K562 (cell line): ENCODE measurements around the gene AGO4. TPM values are rescaled to one million over a fixed set of nuclear protein-coding genes. Genes with fewer than 3 reads are reported as not detected.

Experiments
- CBX1 ChIP-seq: sonication (generic); IDR thresholded peaks from 2 replicates; pipeline ENCODE4 v1.6.1; 2016; ENCODE audit warnings: antibody characterized with exemption, low read depth, mild to moderate bottlenecking
- CREB1 ChIP-seq, 2 experiments: sonication (generic) in 1 of 2; formaldehyde crosslinking in 1 of 2; IDR thresholded peaks; 2 replicates each; pipeline versions ENCODE4 v1.6.1 to v1.8.0; 2012 to 2022; ENCODE audit warnings: inconsistent platforms in 1 of 2, mild to moderate bottlenecking in 1 of 2, missing genetic modification reagents in 1 of 2, moderate library complexity in 1 of 2
- CREM ChIP-seq: IDR thresholded peaks from 2 replicates; pipeline ENCODE4 v1.6.1; 2014; ENCODE audit warnings: antibody characterized with exemption, low read depth
- CTBP1 ChIP-seq: fragments of 450-650 bp; IDR thresholded peaks from 2 replicates; pipeline ENCODE4 v1.6.1; 2016; ENCODE audit warnings: borderline replicate concordance
- DPF2 ChIP-seq: fragments of 450-650 bp; IDR thresholded peaks from 2 replicates; pipeline ENCODE4 v1.6.1; 2016
- ETV1 ChIP-seq: fragments of 450-650 bp; conservative IDR thresholded peaks from 2 replicates; pipeline ENCODE4 v1.6.1; 2016; ENCODE audit warnings: missing genetic modification characterization, control low read depth, low read depth, missing compliant biosample characterization
- GATAD2B ChIP-seq: fragments of 450-650 bp; IDR thresholded peaks from 2 replicates; pipeline ENCODE4 v1.6.1; 2017; ENCODE audit warnings: mild to moderate bottlenecking, borderline replicate concordance
- HDAC1 ChIP-seq, 2 experiments: fragments of 450-650 bp; IDR thresholded peaks; 2 replicates each; pipeline ENCODE4 v1.6.1; 2016 to 2017; ENCODE audit warnings: inconsistent platforms in 1 of 2, mild to moderate bottlenecking in 1 of 2, moderate library complexity in 1 of 2
- JUN ChIP-seq, 2 experiments: sonication (generic) in 1 of 2; formaldehyde crosslinking in 1 of 2; IDR thresholded peaks; 2 replicates each; pipeline versions ENCODE4 v1.6.1 to v1.8.0; 2012 to 2022; ENCODE audit warnings: borderline replicate concordance in 2 of 2, mild to moderate bottlenecking in 2 of 2, improper control_type of control experiment in 1 of 2, low read depth in 1 of 2, low read length in 1 of 2, missing genetic modification reagents in 1 of 2
- MAZ ChIP-seq, 2 experiments: fragments of 450-650 bp in 1 of 2; sonication (generic) in 1 of 2; formaldehyde crosslinking; IDR thresholded peaks in 1 of 2; conservative IDR thresholded peaks in 1 of 2; 2 replicates each; pipeline versions ENCODE4 v1.4.0 to v1.5.0; 2020; ENCODE audit warnings: mild to moderate bottlenecking in 1 of 2, missing genetic modification reagents in 1 of 2
- NONO ChIP-seq, 2 experiments: fragments of 200-400 bp in 1 of 2; fragments of 450-650 bp in 1 of 2; formaldehyde crosslinking in 1 of 2; IDR thresholded peaks; 2 replicates each; pipeline ENCODE4 v1.6.1; 2017; ENCODE audit warnings: low read depth in 2 of 2, mild to moderate bottlenecking in 2 of 2, moderate library complexity in 2 of 2, low read length in 1 of 2
- PKNOX1 ChIP-seq: fragments of 450-650 bp; IDR thresholded peaks from 2 replicates; pipeline ENCODE4 v1.6.1; 2016
- SIX5 ChIP-seq, 2 experiments: IDR thresholded peaks; 2 replicates each; pipeline ENCODE4 v1.6.1; 2011; ENCODE audit warnings: low read length in 2 of 2, borderline replicate concordance in 1 of 2, low read depth in 1 of 2, mild to moderate bottlenecking in 1 of 2, moderate library complexity in 1 of 2; ENCODE audit not compliant: insufficient read depth in 1 of 2
- SMAD4 ChIP-seq: fragments of 250-450 bp; sonication (Bioruptor Pico); conservative IDR thresholded peaks from 2 replicates; pipeline ENCODE4 v1.8.0; 2021; ENCODE audit warnings: inconsistent platforms, mild to moderate bottlenecking, moderate library complexity
- UBTF ChIP-seq, 2 experiments: IDR thresholded peaks; 2 replicates each; pipeline ENCODE4 v1.6.1; 2012; ENCODE audit warnings: improper control_type of control experiment in 2 of 2, low read depth in 2 of 2, low read length in 2 of 2, borderline replicate concordance in 1 of 2
- ZNF282 ChIP-seq: sonication (generic); formaldehyde crosslinking; IDR thresholded peaks from 2 replicates; pipeline ENCODE4 v1.8.1; 2023; ENCODE audit warnings: missing genetic modification reagents
- ZNF57 ChIP-seq: fragments of 450-650 bp; formaldehyde crosslinking; IDR thresholded peaks from 2 replicates; pipeline ENCODE4 v1.4.0; 2020; ENCODE audit warnings: mild to moderate bottlenecking, moderate library complexity
- ZNF644 ChIP-seq: fragments of 200-800 bp; sonication (Bioruptor generic); IDR thresholded peaks from 2 replicates; pipeline ENCODE4 v1.6.1; 2016; ENCODE audit warnings: low read depth, missing genetic modification characterization, missing compliant biosample characterization
- ZNF76 ChIP-seq: fragments of 250-450 bp; sonication (Bioruptor Pico); IDR thresholded peaks from 2 replicates; pipeline ENCODE4 v1.4.0; 2020; ENCODE audit warnings: mild to moderate bottlenecking, moderate library complexity, borderline replicate concordance
- polyA plus RNA-seq, 8 experiments: library from polyadenylated mRNA; depleted of rRNA in 4 of 8; stranded (reverse) in 5 of 8; unstranded in 3 of 8; fragments of >200 nt; fragmentation: Nextera tagmentation in 2 of 8; fragmentation: Illumina TruSeq in 1 of 8; extraction: Ambion mirVana in 2 of 8; extraction: Trizol in 1 of 8; gene quantifications; 2 replicates each; pipeline versions ENCODE4 v1.2.1 to v1.2.3, GENCODE V29; 2011 to 2014; ENCODE audit warnings: inconsistent platforms in 1 of 8, missing spikeins in 1 of 8
- total RNA-seq, 7 experiments: library from RNA; depleted of rRNA in 6 of 7; stranded (reverse); fragments of >200 nt in 6 of 7; fragmentation: Illumina TruSeq in 2 of 7; extraction: Trizol in 2 of 7; gene quantifications; 2 replicates each; pipeline versions ENCODE4 v1.2.1 to v1.2.3, GENCODE V29; 2011 to 2021; ENCODE audit warnings: low replicate concordance in 1 of 7
- TF ChIP-seq, protein P1 (sequence below): fragments of 250-450 bp; sonication (Bioruptor Pico); IDR thresholded peaks from 2 replicates; pipeline ENCODE4 v1.8.0; 2022; ENCODE audit warnings: moderate library complexity, mild to moderate bottlenecking, inconsistent platforms
- TF ChIP-seq, protein P2 (sequence below): fragments of 200-800 bp; sonication (Bioruptor generic); IDR thresholded peaks from 2 replicates; pipeline ENCODE4 v1.6.1; 2017; ENCODE audit warnings: missing genetic modification characterization, missing compliant biosample characterization

The AGO4 gene
- total and polyA plus RNA-seq, 9 of the 15 experiments (the other 6 are each of a cell fraction or from before 2014, with no cell fraction given): 1.3 to 10.5 (median 6.5) TPM

- TF ChIP-seq MAZ (CRISPR knock-in tag; conservative IDR thresholded peaks at IDR 0.05 in 1 of 2, IDR thresholded peaks at IDR 0.05 in 1 of 2): peak in 1 of 2 experiments; percentile 59; a peak in 2 of 4 replicates
- no peak for TF ChIP-seq ETV1 (tag)
- no peak for TF ChIP-seq ZNF282 (CRISPR knock-in tag)
- no peak for TF ChIP-seq NONO (IDR thresholded peaks at IDR 0.05; ENCODE audit: low read depth in 2 of 2, low read length in 1 of 2)
- TF ChIP-seq HDAC1 (IDR thresholded peaks at IDR 0.05): peak in 1 of 2 experiments; percentile 58; a peak in 1 of 4 replicates
- TF ChIP-seq ZNF76 (CRISPR knock-in tag): no peak
- peak; percentile 78; the same call in 1 of the 2 replicates for TF ChIP-seq ZNF644 (tag)
- TF ChIP-seq CTBP1: peak; percentile 69; the same call in 1 of the 2 replicates
- TF ChIP-seq GATAD2B: peak; percentile 73
- TF ChIP-seq PKNOX1: peak; percentile 61; the same call in 1 of the 2 replicates
- no peak for TF ChIP-seq JUN (IDR thresholded peaks at IDR 0.05; ENCODE audit: borderline replicate concordance, low read depth, low read length)
- TF ChIP-seq JUN (CRISPR knock-in tag; IDR thresholded peaks at IDR 0.05; ENCODE audit: borderline replicate concordance): no peak
- TF ChIP-seq ZNF57: no peak
- TF ChIP-seq CREM: no peak
- TF ChIP-seq DPF2: peak; percentile 33; the same call in 1 of the 2 replicates
- peak; percentile 90 for TF ChIP-seq SMAD4 (CRISPR knock-in tag)
- no peak for TF ChIP-seq SIX5 (IDR thresholded peaks at IDR 0.05; ENCODE audit: borderline replicate concordance in 1 of 2, insufficient read depth in 1 of 2, low read depth in 1 of 2, low read length in 2 of 2)
- TF ChIP-seq, protein P1, sequence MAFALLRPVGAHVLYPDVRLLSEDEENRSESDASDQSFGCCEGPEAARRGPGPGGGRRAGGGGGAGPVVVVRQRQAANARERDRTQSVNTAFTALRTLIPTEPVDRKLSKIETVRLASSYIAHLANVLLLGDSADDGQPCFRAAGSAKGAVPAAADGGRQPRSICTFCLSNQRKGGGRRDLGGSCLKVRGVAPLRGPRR (CRISPR knock-in tag): no peak
- TF ChIP-seq, protein P2, sequence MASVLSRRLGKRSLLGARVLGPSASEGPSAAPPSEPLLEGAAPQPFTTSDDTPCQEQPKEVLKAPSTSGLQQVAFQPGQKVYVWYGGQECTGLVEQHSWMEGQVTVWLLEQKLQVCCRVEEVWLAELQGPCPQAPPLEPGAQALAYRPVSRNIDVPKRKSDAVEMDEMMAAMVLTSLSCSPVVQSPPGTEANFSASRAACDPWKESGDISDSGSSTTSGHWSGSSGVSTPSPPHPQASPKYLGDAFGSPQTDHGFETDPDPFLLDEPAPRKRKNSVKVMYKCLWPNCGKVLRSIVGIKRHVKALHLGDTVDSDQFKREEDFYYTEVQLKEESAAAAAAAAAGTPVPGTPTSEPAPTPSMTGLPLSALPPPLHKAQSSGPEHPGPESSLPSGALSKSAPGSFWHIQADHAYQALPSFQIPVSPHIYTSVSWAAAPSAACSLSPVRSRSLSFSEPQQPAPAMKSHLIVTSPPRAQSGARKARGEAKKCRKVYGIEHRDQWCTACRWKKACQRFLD (CRISPR knock-in tag): peak; percentile 70; the same call in 1 of the 2 replicates
- no peak for TF ChIP-seq CBX1
- TF ChIP-seq CREB1 (IDR thresholded peaks at IDR 0.05): no peak
- no peak for TF ChIP-seq CREB1 (CRISPR knock-in tag; IDR thresholded peaks at IDR 0.05)
- 0 out of 4 replicates have a peak, but pooled peaks of 1 of the 2 experiments have one; percentile 81 for TF ChIP-seq UBTF (IDR thresholded peaks at IDR 0.05; ENCODE audit: borderline replicate concordance in 1 of 2, low read depth in 2 of 2, low read length in 2 of 2)
These were observed at the start of gene AGO4 (continued) for GRCh38 chr1:35807614-35808449.
